ENCODE measurements around the gene NDUFS6.

- no peak for TF ChIP-seq CTCF (IDR thresholded peaks at IDR 0.05)
- TF ChIP-seq POLR2A (IDR thresholded peaks at IDR 0.05), result no peak
- TF ChIP-seq POLR2AphosphoS5 (IDR thresholded peaks at IDR 0.05), result no peak
- TF ChIP-seq EP300 (IDR thresholded peaks at IDR 0.05), result no peak
Observed at GRCh38 chr5:1785984-1786383, 15.2 kb upstream of the NDUFS6 start.
